HCT116 (cell line): Measurements from ENCODE around the gene GPX4.

ENCODE experiments used
- CTCF ChIP-seq, 3 experiments: fragments of 200-600 bp in 1 of 3; sonication (generic) in 1 of 3; IDR thresholded peaks in 2 of 3; conservative IDR thresholded peaks in 1 of 3; 2 replicates each; pipeline ENCODE4 v1.5.1; 2012 to 2017; ENCODE audit warnings: low read depth in 2 of 3, low read length in 2 of 3, antibody characterized with exemption in 1 of 3, borderline replicate concordance in 1 of 3, control low read depth in 1 of 3, mild to moderate bottlenecking in 1 of 3, mixed read lengths in 1 of 3, mixed run types in 1 of 3, moderate library complexity in 1 of 3; ENCODE audit not compliant: insufficient read depth in 1 of 3
- EZH2 ChIP-seq: fragments of 200-600 bp; sonication (generic); IDR thresholded peaks from 2 replicates; pipeline ENCODE4 v1.6.1; 2017; ENCODE audit warnings: antibody characterized with exemption, mixed run types
- EZH2phosphoT487 ChIP-seq: fragments of 200-600 bp; IDR thresholded peaks from 2 replicates; pipeline ENCODE4 v1.6.1; 2018; ENCODE audit warnings: antibody characterized with exemption, borderline replicate concordance
- MAX ChIP-seq: IDR thresholded peaks from 2 replicates; pipeline ENCODE4 v1.6.1; 2012
- POLR2A ChIP-seq: IDR thresholded peaks from 2 replicates; pipeline ENCODE4 v1.7.0; 2011; ENCODE audit warnings: borderline replicate concordance; ENCODE audit not compliant: insufficient read depth, insufficient read length; ENCODE audit errors: extremely low read depth
- POLR2AphosphoS5 ChIP-seq: IDR thresholded peaks from 2 replicates; pipeline ENCODE4 v1.6.1; 2011; ENCODE audit warnings: mild to moderate bottlenecking, low read depth, low read length, moderate library complexity
- YY1 ChIP-seq: IDR thresholded peaks from 2 replicates; pipeline ENCODE4 v1.6.1; 2011; ENCODE audit warnings: low read length, low read depth, moderate library complexity, mild to moderate bottlenecking; ENCODE audit not compliant: insufficient replicate concordance; ENCODE audit errors: extremely low read depth

GRCh38 chr19:1085053-1085658 lies 18.6 kb upstream of the GPX4 start:
- TF ChIP-seq POLR2A (no peak), POLR2AphosphoS5 (peak; percentile 23; the same call in 1 of the 2 replicates), MAX (no peak), EZH2phosphoT487 (no peak), CTCF (IDR thresholded peaks at IDR 0.05 in 2 of 3, conservative IDR thresholded peaks at IDR 0.05 in 1 of 3; ENCODE audit: borderline replicate concordance in 1 of 3, insufficient read depth in 1 of 3, low read depth in 2 of 3, low read length in 2 of 3) (no peak), EZH2 (no peak), YY1 (no peak)
